Activated naive CD4-positive, alpha-beta T cell treated with anti-CD3 and anti-CD28 coated beads, Interleukin-2, amount 50 U/mL, for 72 hours (primary cell): ENCODE measurements around the gene MYPN. TPM values are rescaled to one million over a fixed set of nuclear protein-coding genes. Genes with fewer than 3 reads are reported as not detected.
"Not testable (repeated sequence)": the region's sequence is repeated elsewhere in the genome, so short reads cannot be mapped to it uniquely, and the experiment has no call there.

Experiments
- ATAC-seq, 2 donors: fragments of 150-1000 bp; cut with Tn5 transposase; 2 replicates each; pipeline ENCODE4 v1.10.0; 2021; ENCODE audit warnings: mild to moderate bottlenecking in 2 of 2, moderate library complexity in 2 of 2
- DNase-seq, 2 donors: peaks; one replicate each; pipeline ENCODE4 v3.0.0; 2021 to 2022; ENCODE audit warnings: low spot score in 2 of 2
- H3K27ac Mint-ChIP-seq, 2 donors: one replicate each; pipeline ENCODE4 v1.8.0; 2022; ENCODE audit warnings: mild to moderate bottlenecking in 2 of 2, mixed read lengths in 2 of 2
- H3K36me3 Mint-ChIP-seq, 2 donors: one replicate each; pipeline ENCODE4 v1.8.0; 2022; ENCODE audit warnings: mixed read lengths in 2 of 2
- H3K9me3 Mint-ChIP-seq, 2 donors: one replicate each; pipeline ENCODE4 v1.8.0; 2022; ENCODE audit warnings: mixed read lengths in 2 of 2
- total RNA-seq, 2 donors: library from RNA; stranded (reverse); gene quantifications; one replicate each; pipeline ENCODE4 v1.2.3, GENCODE V29; 2022

The MYPN gene
- total RNA-seq, 2 donors from 2014 or later, result not detected

- no peak for DNase-seq
- ATAC-seq, result no peak
- Mint-ChIP-seq H3K27ac (no peak overlapping the region), H3K9me3 (no peaks in the 10 kb centered on the region), H3K36me3 (no peaks in the 10 kb centered on the region)
Measured at GRCh38 chr10:68223535-68224165, 114.4 kb downstream of the MYPN start.

GRCh38 chr10:68224810-68225209, 115.5 kb downstream of the MYPN start:
- H3K9me3 Mint-ChIP-seq, result no peaks in the 10 kb centered on the region
- no peak for DNase-seq
- H3K36me3 Mint-ChIP-seq, result no peaks in the 10 kb centered on the region
- no peak overlapping the region for H3K27ac Mint-ChIP-seq
- no peak for ATAC-seq

GRCh38 chr10:68230268-68230667, 121.0 kb downstream of the MYPN start:
- Mint-ChIP-seq H3K36me3 (no peaks in the 10 kb centered on the region), H3K9me3 (no peaks in the 10 kb centered on the region), H3K27ac (no peak overlapping the region)
- DNase-seq, result no peak
- ATAC-seq, result no peak

DNA sequence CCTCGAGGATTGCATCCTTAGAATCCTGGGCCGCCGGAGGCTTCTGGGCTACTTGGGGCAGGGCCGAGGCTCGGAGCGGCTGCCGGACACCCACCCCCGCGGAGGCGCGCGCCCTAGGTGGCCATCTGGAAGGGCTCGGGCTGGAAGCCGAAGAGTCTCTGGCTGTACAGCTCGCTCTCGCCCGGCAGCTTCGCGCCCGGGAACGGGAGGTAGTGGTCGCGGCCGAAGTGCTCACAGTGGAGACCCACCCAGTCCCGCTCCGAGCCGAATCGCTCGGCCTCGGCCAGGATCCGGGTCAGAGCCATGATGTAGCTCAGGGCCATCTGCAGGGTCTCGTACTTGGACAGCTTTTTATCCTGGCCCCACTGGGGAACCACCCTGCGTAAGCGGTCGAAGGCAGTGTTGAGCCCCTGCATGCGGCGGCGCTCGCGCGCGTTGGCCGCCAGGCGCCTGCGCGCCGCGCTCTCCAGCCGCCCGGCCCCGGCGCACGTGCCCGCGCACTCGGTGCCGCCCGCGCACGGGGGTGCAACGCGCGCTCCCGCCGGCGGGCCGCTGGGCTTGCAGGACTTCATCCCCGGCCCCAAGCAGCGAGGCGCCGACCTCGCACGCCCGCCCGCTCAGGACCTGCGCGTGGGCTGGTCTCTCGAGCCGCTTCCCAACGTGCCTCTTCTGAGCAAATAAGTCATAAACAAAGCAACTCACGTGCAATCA, 122.0 kb downstream of the MYPN start:
- peak; percentile 55 to 64 for DNase-seq
- H3K27ac Mint-ChIP-seq, result no peak overlapping the region
- peak; percentile 93 to 94 for ATAC-seq
- no peaks in the 10 kb centered on the region for H3K9me3 Mint-ChIP-seq
- no peaks in the 10 kb centered on the region for H3K36me3 Mint-ChIP-seq

DNA sequence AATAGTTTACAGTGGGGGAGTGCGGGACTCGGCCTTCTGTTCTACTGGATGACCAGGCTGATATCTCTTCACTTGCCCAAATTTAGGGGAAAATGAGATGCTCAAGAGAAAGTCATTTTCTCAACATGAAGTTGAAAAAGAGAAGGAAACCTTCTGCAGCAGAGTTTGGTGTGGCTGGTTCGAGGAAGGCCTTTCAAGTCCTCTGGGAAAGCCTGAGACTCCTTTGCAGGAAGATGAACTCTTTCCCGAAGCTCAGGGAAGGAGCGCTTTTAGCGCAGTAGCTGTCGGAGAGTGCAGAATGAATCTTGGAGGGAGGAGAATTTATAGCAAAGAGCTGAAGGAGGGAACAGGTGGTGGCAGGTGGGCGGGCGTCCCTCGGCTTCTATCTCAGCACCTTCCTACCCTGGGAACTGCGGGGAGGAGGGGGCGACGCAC, 122.5 kb downstream of the MYPN start, which contains the start of gene ATOH7:
ATOH7 (minus strand) TSS at position 297 of the 435 bp plus-strand sequence. CDS start 436 bp downstream, outside the sequence.
- no peaks in the 10 kb centered on the region for H3K9me3 Mint-ChIP-seq
- no peak for ATAC-seq
- H3K27ac Mint-ChIP-seq, result no peak within 1 kb of the TSS
- no peak for DNase-seq
- no peaks in the 10 kb centered on the region for H3K36me3 Mint-ChIP-seq

DNA sequence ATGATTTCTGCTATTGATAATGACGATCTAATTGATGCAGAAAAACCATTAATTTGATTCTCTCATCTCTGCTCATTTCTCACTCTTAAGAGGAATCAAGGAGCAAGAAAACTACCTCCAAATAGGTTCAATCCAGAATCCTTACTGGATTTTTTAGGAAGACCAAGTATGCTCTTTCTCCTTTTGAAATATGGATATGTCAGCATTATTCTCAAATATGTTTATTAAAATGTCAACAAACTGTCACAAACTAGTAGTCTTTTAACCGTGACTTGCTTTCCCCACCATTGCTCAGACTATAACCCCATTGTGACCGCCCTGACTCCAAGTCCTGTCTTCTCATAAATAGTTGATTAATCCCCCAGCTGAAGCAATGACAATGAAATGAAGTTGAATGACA, 123.8 kb downstream of the MYPN start:
- no peak for ATAC-seq

GRCh38 chr10:68235111-68235510, 125.8 kb downstream of the MYPN start:
- no peak for DNase-seq
- Mint-ChIP-seq H3K9me3 (no peaks in the 10 kb centered on the region), H3K36me3 (no peaks in the 10 kb centered on the region), H3K27ac (no peak overlapping the region)
- no peak for ATAC-seq

More for the DNA sequence above, 123.8 kb downstream of the MYPN start:
- DNase-seq, result no peak
- Mint-ChIP-seq H3K27ac (no peak overlapping the region), H3K36me3 (no peaks in the 10 kb centered on the region), H3K9me3 (no peaks in the 10 kb centered on the region)

DNA sequence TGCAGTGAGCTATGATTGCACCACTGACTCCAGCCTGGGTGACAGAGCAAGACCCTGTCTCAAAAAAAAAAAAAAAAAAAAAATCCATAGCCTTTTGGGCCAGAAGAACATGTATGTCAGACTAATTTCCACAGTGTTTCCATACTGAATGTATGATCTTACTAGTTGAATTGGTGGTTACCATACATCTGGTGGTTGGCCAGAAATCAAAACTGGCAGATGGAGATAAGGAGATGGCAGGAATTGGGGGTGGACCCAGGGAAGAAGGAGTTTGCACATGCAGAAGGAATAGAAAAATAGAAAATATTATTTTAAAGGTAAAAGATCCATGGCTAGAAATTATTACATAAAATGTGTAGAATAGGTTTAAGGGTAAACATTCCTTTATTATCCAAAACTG, 126.3 kb downstream of the MYPN start:
- H3K9me3 Mint-ChIP-seq, result no peaks in the 10 kb centered on the region
- no peaks in the 10 kb centered on the region for H3K36me3 Mint-ChIP-seq
- ATAC-seq (no peak), DNase-seq (no peak)
- no peak overlapping the region for H3K27ac Mint-ChIP-seq

- Mint-ChIP-seq H3K27ac (peak overlapping the region in 1 of 2 donors; percentile 29), H3K9me3 (no peaks in the 10 kb centered on the region), H3K36me3 (no peaks in the 10 kb centered on the region)
- ATAC-seq (no peak), DNase-seq (no peak)
Measured at GRCh38 chr10:68237173-68237572, 127.9 kb downstream of the MYPN start.

DNA sequence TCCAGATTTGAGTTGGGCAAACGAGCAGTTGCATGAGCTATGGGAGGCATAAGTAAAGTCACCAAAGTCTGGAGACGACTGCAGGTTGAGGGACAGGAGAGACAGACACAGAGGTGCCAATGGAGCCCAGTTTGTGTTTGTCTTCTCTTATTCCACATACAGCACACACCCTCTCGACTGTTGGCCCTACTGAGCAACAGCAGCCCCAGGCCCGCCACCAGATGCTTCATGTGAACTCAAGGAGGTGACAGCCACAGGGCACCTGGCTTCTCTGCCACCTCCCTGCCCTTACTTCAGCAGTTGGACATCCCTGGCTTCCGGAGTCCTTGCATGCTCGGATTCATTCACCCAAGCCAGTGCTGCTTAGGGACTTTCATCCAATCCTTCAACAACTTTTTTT, 129.1 kb downstream of the MYPN start:
- no peak for ATAC-seq
- no peak for DNase-seq
- Mint-ChIP-seq H3K9me3 (no peaks in the 10 kb centered on the region), H3K36me3 (no peaks in the 10 kb centered on the region), H3K27ac (no peak overlapping the region)

DNA sequence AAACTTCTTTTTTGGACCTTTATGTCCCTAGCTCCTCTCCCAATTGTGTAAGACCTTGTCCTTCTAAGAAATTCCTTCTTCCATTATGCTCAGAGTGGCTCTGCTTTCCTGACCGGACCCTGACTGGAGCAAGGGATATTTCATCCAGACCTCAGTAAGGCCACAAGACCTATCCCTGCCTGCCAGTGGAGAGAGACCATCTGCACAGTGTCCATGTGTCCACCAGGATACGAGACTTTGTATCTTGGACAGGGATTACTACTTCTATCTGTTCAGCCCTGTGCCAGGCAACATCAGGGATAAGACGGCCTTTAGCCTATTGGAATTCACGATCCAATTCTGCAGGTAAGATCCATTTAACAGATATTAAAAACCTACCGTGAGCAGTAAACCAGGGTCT, 129.8 kb downstream of the MYPN start:
- DNase-seq (no peak), ATAC-seq (no peak)
- Mint-ChIP-seq H3K9me3 (no peaks in the 10 kb centered on the region), H3K27ac (no peak overlapping the region), H3K36me3 (no peaks in the 10 kb centered on the region)

DNA sequence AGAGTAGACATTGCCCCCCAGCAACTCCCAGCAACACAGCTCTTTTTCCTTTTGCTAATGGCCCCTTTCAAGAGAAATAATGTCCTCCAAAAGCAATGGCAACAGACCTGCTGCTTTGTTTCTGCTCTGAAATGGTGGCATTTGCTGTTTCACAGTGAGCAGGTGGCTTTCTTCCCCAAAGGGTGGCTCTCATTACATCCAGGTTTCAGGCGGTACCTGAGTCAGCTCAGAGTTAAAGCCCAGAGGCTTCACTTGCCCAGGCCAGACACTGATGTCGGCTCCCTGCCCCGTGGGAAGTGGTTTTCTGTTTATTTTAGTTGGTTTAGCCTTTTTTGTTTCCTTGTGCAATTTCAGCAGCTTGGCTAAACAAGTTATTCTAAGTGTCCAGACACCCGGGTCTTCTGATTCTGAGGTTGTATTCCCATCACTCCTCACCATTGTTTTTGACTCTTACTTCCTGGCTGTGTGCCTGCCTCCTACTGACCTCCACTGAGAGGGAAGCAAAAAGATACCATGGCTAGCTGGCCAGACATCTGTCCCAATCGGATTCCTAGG, 130.4 kb downstream of the MYPN start:
- Mint-ChIP-seq H3K36me3 (no peaks in the 10 kb centered on the region), H3K27ac (no peak overlapping the region), H3K9me3 (no peaks in the 10 kb centered on the region)
- no peak for ATAC-seq
- no peak for DNase-seq

DNA sequence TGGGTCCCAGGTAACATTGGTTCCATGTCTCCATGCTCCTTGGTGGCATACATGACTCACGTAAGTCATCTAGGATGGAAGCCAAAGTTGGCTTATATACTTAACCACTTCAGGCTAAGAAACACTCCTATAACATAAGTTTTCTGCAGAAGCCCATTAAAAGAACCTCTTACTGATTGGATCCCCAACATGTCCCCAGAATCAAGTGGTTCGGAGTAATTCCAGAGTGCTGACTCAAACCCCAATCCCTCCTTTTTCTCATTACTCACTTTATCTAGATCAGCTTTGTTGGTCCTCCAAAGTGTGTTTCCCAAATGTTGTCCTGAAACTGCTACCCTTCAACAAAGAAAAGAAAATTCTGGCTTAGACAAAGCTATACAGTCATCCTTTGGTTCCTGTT, 132.8 kb downstream of the MYPN start:
- Mint-ChIP-seq H3K27ac (no peak overlapping the region), H3K9me3 (no peaks in the 10 kb centered on the region), H3K36me3 (no peaks in the 10 kb centered on the region)
- DNase-seq, result no peak
- ATAC-seq, result no peak

GRCh38 chr10:68246397-68246796, 137.1 kb downstream of the MYPN start:
- not testable (repeated sequence) for H3K27ac Mint-ChIP-seq, H3K36me3 Mint-ChIP-seq, ATAC-seq, DNase-seq, H3K9me3 Mint-ChIP-seq

DNA sequence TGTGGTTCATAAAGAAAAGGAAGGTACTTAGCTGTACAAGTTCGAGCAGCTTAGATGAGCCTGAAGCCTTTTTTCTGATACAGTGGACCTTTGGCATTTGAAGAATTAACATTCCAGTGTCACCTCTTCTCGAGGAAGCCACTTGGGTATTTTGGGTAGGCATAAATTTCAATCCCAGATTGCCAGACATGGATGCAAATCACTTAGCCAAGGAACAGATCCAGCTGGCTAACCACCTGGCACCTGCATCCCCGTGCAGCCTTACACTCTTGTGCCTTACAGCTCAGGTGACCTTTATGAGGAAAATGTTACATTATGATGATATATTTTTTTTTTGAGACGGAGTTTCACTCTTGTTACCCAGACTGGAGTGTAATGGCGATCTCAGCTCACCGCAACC, 138.6 kb downstream of the MYPN start:
- no peaks in the 10 kb centered on the region for H3K36me3 Mint-ChIP-seq
- H3K9me3 Mint-ChIP-seq, result no peaks in the 10 kb centered on the region
- ATAC-seq (no peak), DNase-seq (no peak)
- H3K27ac Mint-ChIP-seq, result no peak overlapping the region

- Mint-ChIP-seq H3K9me3 (no peaks in the 10 kb centered on the region), H3K27ac (no peak overlapping the region)
- ATAC-seq, result no peak
Measured at GRCh38 chr10:68249297-68249696, 140.0 kb downstream of the MYPN start.

DNA sequence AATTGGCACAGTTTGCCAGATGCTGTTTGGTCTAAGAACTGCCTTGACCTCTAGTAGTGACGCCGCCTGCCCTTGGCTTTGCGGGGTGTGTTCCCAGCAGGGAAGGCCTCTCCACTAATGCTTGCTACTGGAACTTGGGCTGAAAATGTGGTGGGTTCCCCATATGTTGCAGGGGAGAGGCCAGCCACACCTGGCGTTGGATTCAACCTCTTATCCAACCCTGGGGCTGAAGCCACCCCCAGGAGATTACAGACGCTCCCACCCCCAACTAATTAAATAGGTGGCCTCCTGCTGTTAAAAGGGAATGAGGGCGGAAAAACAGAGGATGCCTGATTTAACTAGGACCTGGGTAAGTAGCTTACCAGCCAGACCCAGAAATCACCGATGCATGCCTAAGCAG, 141.9 kb downstream of the MYPN start:
- DNase-seq, result no peak
- Mint-ChIP-seq H3K9me3 (no peaks in the 10 kb centered on the region), H3K27ac (no peak overlapping the region), H3K36me3 (no peaks in the 10 kb centered on the region)
- ATAC-seq, result no peak

More at GRCh38 chr10:68249297-68249696, 140.0 kb downstream of the MYPN start:
- no peak for DNase-seq
- no peaks in the 10 kb centered on the region for H3K36me3 Mint-ChIP-seq
